Measurements from ENCODE around the gene SULT2A1.

- peak; percentile 6 for TF ChIP-seq CTCF (IDR thresholded peaks at IDR 0.05)
- TF ChIP-seq EZH2 (IDR thresholded peaks at IDR 0.05), result no peak
- TF ChIP-seq EZH2phosphoT487 (IDR thresholded peaks at IDR 0.05), result no peak
Observed at GRCh38 chr19:47832723-47833122, 53.4 kb downstream of the SULT2A1 start.

Measured in neural progenitor cell (in vitro differentiated cells).